HCT116 (cell line): Measurements from ENCODE around the gene ZNRF3. TPM values are rescaled to one million over a fixed set of nuclear protein-coding genes. Genes with fewer than 3 reads are reported as not detected.

ENCODE experiments used
- ATAC-seq: fragments of 200-7000 bp; cut with Tn5 transposase; 2 replicates; pipeline ENCODE4 v1.9.1; 2020; ENCODE audit warnings: mild to moderate bottlenecking, moderate library complexity
- BruUV-seq: library from RNA; stranded (reverse); fragments of 400-500 nt; replicated peaks from 2 replicates; lab custom pipeline; 2021; lab: Mats Ljungman, UMichigan
- CTCF ChIA-PET: fragments of 300-600 bp; sonication (Branson Sonifier 250); formaldehyde crosslinking; loops from one replicate; lab custom pipeline; 2021; ENCODE audit warnings: antibody characterized with exemption; lab: Charles Lee
- POLR2A ChIA-PET: fragments of 300-600, 350-600 bp; sonication (Branson Sonifier 250); formaldehyde crosslinking; loops from one replicate; lab custom pipeline; 2021; ENCODE audit warnings: antibody characterized with exemption; lab: Charles Lee
- RAD21 ChIA-PET, 2 experiments: fragments of 300-600 bp; sonication (Branson Sonifier 250); formaldehyde crosslinking; loops; one replicate each; lab custom pipeline; 2023; ENCODE audit warnings: low total read pairs in 2 of 2; ENCODE audit not compliant: uncharacterized antibody in 2 of 2, unreplicated experiment in 2 of 2, low non-redundant PET in 1 of 2; lab: Charles Lee
- DNase-seq: peaks from one replicate; pipeline ENCODE4 v3.0.0-alpha.2; 2010; ENCODE audit warnings: low read depth, low spot score
- H2AFZ ChIP-seq: fragments of 200-600 bp; shearing (Covaris generic), sonication (generic); 2 replicates; pipeline ENCODE4 v1.6.1; 2017; ENCODE audit warnings: low read depth, mixed run types, mixed read lengths, antibody characterized with exemption, low read length; ENCODE audit not compliant: poor library complexity, severe bottlenecking
- H3K27ac ChIP-seq: 2 replicates; pipeline ENCODE4 v1.5.1; 2012; ENCODE audit warnings: low read depth, low read length
- H3K27me3 ChIP-seq: fragments of 200-600 bp; sonication (generic); 2 replicates; pipeline ENCODE4 v1.6.1; 2016; ENCODE audit warnings: mixed run types, low read length, mixed read lengths; ENCODE audit not compliant: insufficient read depth
- H3K36me3 ChIP-seq, 2 experiments: fragments of 200-500 bp in 1 of 2; fragments of 200-600 bp in 1 of 2; sonication (Bioruptor generic) in 1 of 2; sonication (generic) in 1 of 2; 2 replicates each; pipeline versions ENCODE4 v1.5.1 to v1.6.1; 2014 to 2016; ENCODE audit warnings: low read length in 2 of 2, inconsistent platforms in 1 of 2, mixed read lengths in 1 of 2, mixed run types in 1 of 2; ENCODE audit not compliant: insufficient read depth in 2 of 2, control insufficient read depth in 1 of 2
- H3K4me1 ChIP-seq, 2 experiments: fragments of 200-600 bp in 1 of 2; sonication (generic) in 1 of 2; 2 replicates each; pipeline versions ENCODE4 v1.5.1 to v1.6.1; 2012 to 2017; ENCODE audit warnings: low read length in 2 of 2, inconsistent platforms in 1 of 2, mild to moderate bottlenecking in 1 of 2, mixed read lengths in 1 of 2, mixed run types in 1 of 2, moderate library complexity in 1 of 2; ENCODE audit not compliant: insufficient read depth in 2 of 2, control insufficient read depth in 1 of 2
- H3K4me2 ChIP-seq: fragments of 200-600 bp; sonication (generic); 2 replicates; pipeline ENCODE4 v1.6.1; 2017; ENCODE audit warnings: mixed run types, low read length, mixed read lengths
- H3K4me3 ChIP-seq, 2 experiments: fragments of 200-600 bp in 1 of 2; sonication (generic) in 1 of 2; replicated peaks in 1 of 2; 2 replicates each; pipeline ENCODE4 v1.5.1; 2011 to 2016; ENCODE audit warnings: low read length in 2 of 2, control low read depth in 1 of 2, low read depth in 1 of 2, mild to moderate bottlenecking in 1 of 2, mixed read lengths in 1 of 2, mixed run types in 1 of 2
- H3K79me2 ChIP-seq: fragments of 200-600 bp; sonication (generic); 2 replicates; pipeline ENCODE4 v1.6.1; 2017; ENCODE audit warnings: mild to moderate bottlenecking, mixed run types, low read length, moderate library complexity, mixed read lengths; ENCODE audit not compliant: insufficient read depth
- H3K9ac ChIP-seq: fragments of 200-600 bp; sonication (generic); 2 replicates; pipeline ENCODE4 v1.6.1; 2016; ENCODE audit warnings: low read length, mixed read lengths
- H3K9me2 ChIP-seq: fragments of 200-600 bp; sonication (generic), shearing (Covaris generic); 2 replicates; pipeline ENCODE4 v1.6.1; 2017; ENCODE audit warnings: mixed run types, mild to moderate bottlenecking, moderate library complexity; ENCODE audit not compliant: insufficient read depth
- H3K9me3 ChIP-seq, 2 experiments: fragments of 200-500 bp in 1 of 2; fragments of 200-600 bp in 1 of 2; sonication (Bioruptor generic) in 1 of 2; sonication (generic) in 1 of 2; 2 replicates each; pipeline ENCODE4 v1.6.1; 2014 to 2017; ENCODE audit warnings: low read length in 2 of 2, mixed read lengths in 2 of 2, inconsistent platforms in 1 of 2, low read depth in 1 of 2, mild to moderate bottlenecking in 1 of 2, mixed run types in 1 of 2, moderate library complexity in 1 of 2; ENCODE audit not compliant: control insufficient read depth in 1 of 2, insufficient read depth in 1 of 2
- H4K20me1 ChIP-seq: fragments of 200-600 bp; sonication (generic), shearing (Covaris generic); 2 replicates; pipeline ENCODE4 v1.6.1; 2017; ENCODE audit warnings: mixed run types, mild to moderate bottlenecking, moderate library complexity; ENCODE audit not compliant: insufficient read depth
- CEBPB ChIP-seq: IDR thresholded peaks from 2 replicates; pipeline ENCODE4 v1.6.1; 2012; ENCODE audit warnings: low read depth
- EGR1 ChIP-seq: IDR thresholded peaks from 2 replicates; pipeline ENCODE4 v1.6.1; 2012; ENCODE audit warnings: low read depth
- EZH2 ChIP-seq: fragments of 200-600 bp; sonication (generic); IDR thresholded peaks from 2 replicates; pipeline ENCODE4 v1.6.1; 2017; ENCODE audit warnings: antibody characterized with exemption, mixed run types
- EZH2phosphoT487 ChIP-seq: fragments of 200-600 bp; IDR thresholded peaks from 2 replicates; pipeline ENCODE4 v1.6.1; 2018; ENCODE audit warnings: antibody characterized with exemption, borderline replicate concordance
- FOSL1 ChIP-seq: IDR thresholded peaks from 2 replicates; pipeline ENCODE4 v1.6.1; 2012; ENCODE audit warnings: low read depth
- JUND ChIP-seq: IDR thresholded peaks from 2 replicates; pipeline ENCODE4 v1.6.1; 2012
- POLR2A ChIP-seq: IDR thresholded peaks from 2 replicates; pipeline ENCODE4 v1.7.0; 2011; ENCODE audit warnings: borderline replicate concordance; ENCODE audit not compliant: insufficient read depth, insufficient read length; ENCODE audit errors: extremely low read depth
- RAD21 ChIP-seq: IDR thresholded peaks from 2 replicates; pipeline ENCODE4 v1.6.1; 2012; ENCODE audit warnings: low read depth, mild to moderate bottlenecking
- SRF ChIP-seq: IDR thresholded peaks from 2 replicates; pipeline ENCODE4 v1.6.1; 2012; ENCODE audit warnings: low read depth
- TCF7L2 ChIP-seq: IDR thresholded peaks from 2 replicates; pipeline ENCODE4 v1.7.0; 2011; ENCODE audit warnings: borderline replicate concordance, inconsistent platforms; ENCODE audit not compliant: insufficient read depth, insufficient read length; ENCODE audit errors: extremely low read depth
- YY1 ChIP-seq: IDR thresholded peaks from 2 replicates; pipeline ENCODE4 v1.6.1; 2011; ENCODE audit warnings: low read length, low read depth, moderate library complexity, mild to moderate bottlenecking; ENCODE audit not compliant: insufficient replicate concordance; ENCODE audit errors: extremely low read depth
- ZNF274 ChIP-seq: fragments of 200-500 bp; sonication (Bioruptor generic); IDR thresholded peaks from 2 replicates; pipeline ENCODE4 v1.6.1; 2014; ENCODE audit warnings: mild to moderate bottlenecking, low read depth, low read length, inconsistent platforms
- intact Hi-C: fragments of 100-400 bp; cut with micrococcal nuclease; formaldehyde crosslinking; loops from 2 replicates; pipeline ENCODE4 v1.10.0; 2022
- total RNA-seq: library from RNA; stranded (reverse); gene quantifications from one replicate; pipeline ENCODE4 v1.2.1, GENCODE V29; 2021; ENCODE audit not compliant: unreplicated experiment
- TF ChIP-seq, protein P1 (sequence below): IDR thresholded peaks from 2 replicates; pipeline ENCODE4 v1.6.1; 2011; ENCODE audit warnings: mild to moderate bottlenecking, low read length, moderate library complexity; ENCODE audit not compliant: insufficient replicate concordance; ENCODE audit errors: extremely low read depth
- TF ChIP-seq, protein P2 (sequence below): IDR thresholded peaks from 2 replicates; pipeline ENCODE4 v1.6.1; 2012
- TF ChIP-seq, protein P3 (sequence below), 3 experiments: fragments of 200-600 bp in 1 of 3; sonication (generic) in 1 of 3; IDR thresholded peaks in 2 of 3; conservative IDR thresholded peaks in 1 of 3; 2 replicates each; pipeline ENCODE4 v1.5.1; 2012 to 2017; ENCODE audit warnings: low read depth in 2 of 3, low read length in 2 of 3, antibody characterized with exemption in 1 of 3, borderline replicate concordance in 1 of 3, control low read depth in 1 of 3, mild to moderate bottlenecking in 1 of 3, mixed read lengths in 1 of 3, mixed run types in 1 of 3, moderate library complexity in 1 of 3; ENCODE audit not compliant: insufficient read depth in 1 of 3
- TF ChIP-seq, protein P4 (sequence below): IDR thresholded peaks from 2 replicates; pipeline ENCODE4 v1.6.1; 2012

Gene ZNRF3
- total RNA-seq, 1 experiment from 2014 or later, result 12.2 TPM

DNA sequence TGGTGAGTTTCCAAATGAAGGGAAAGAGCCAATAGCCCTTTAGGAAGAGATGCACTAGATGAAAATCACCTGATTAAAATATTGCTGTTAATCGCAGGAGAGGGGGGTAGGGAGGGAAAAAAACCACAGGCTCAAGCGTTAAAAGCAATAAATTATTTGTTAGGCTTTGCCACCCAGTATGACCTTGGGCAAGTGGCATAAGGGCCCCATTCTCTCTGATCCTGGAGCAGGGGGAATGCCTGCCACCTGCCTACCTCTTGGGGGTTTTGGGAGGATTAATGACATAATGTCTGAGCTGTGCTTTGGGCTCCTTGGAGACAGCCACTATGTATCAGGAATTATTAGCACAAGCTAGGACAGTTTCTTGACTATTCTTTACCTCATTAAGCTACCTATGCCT, 80.0 kb downstream of the ZNRF3 start:
- ChIA-PET POLR2A (no interaction called here), RAD21 (no interaction called here), CTCF (no interaction called here)
- Histone ChIP-seq H3K9me3 (no peaks in the 10 kb centered on the region), H2AFZ (no peak overlapping the region), H3K27ac (no peak overlapping the region), H3K4me1 (no peaks in the 10 kb centered on the region), H3K9ac (no peak overlapping the region), H3K4me3 (no peak overlapping the region), H3K79me2 (peaks cover 32% of the 10 kb centered on the region), H3K4me2 (no peak overlapping the region), H3K27me3 (no peaks in the 10 kb centered on the region), H3K36me3 (peaks cover 0 to 3% of the 10 kb centered on the region in 2 experiments; a peak in 1 of 4 replicates), H4K20me1 (no peaks in the 10 kb centered on the region), H3K9me2 (no peaks in the 10 kb centered on the region)
- no peak for TF ChIP-seq ZNF274
- TF ChIP-seq SRF, result no peak
- no peak for TF ChIP-seq EZH2
- no peak for TF ChIP-seq RAD21
- no peak for TF ChIP-seq EZH2phosphoT487
- TF ChIP-seq, protein P1, sequence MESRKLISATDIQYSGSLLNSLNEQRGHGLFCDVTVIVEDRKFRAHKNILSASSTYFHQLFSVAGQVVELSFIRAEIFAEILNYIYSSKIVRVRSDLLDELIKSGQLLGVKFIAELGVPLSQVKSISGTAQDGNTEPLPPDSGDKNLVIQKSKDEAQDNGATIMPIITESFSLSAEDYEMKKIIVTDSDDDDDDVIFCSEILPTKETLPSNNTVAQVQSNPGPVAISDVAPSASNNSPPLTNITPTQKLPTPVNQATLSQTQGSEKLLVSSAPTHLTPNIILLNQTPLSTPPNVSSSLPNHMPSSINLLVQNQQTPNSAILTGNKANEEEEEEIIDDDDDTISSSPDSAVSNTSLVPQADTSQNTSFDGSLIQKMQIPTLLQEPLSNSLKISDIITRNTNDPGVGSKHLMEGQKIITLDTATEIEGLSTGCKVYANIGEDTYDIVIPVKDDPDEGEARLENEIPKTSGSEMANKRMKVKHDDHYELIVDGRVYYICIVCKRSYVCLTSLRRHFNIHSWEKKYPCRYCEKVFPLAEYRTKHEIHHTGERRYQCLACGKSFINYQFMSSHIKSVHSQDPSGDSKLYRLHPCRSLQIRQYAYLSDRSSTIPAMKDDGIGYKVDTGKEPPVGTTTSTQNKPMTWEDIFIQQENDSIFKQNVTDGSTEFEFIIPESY, result no peak
- TF ChIP-seq, protein P2, sequence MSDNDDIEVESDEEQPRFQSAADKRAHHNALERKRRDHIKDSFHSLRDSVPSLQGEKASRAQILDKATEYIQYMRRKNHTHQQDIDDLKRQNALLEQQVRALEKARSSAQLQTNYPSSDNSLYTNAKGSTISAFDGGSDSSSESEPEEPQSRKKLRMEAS, result no peak
- TF ChIP-seq FOSL1, result no peak
- no peak for TF ChIP-seq POLR2A
- no peak for TF ChIP-seq EGR1
- TF ChIP-seq, protein P3, sequence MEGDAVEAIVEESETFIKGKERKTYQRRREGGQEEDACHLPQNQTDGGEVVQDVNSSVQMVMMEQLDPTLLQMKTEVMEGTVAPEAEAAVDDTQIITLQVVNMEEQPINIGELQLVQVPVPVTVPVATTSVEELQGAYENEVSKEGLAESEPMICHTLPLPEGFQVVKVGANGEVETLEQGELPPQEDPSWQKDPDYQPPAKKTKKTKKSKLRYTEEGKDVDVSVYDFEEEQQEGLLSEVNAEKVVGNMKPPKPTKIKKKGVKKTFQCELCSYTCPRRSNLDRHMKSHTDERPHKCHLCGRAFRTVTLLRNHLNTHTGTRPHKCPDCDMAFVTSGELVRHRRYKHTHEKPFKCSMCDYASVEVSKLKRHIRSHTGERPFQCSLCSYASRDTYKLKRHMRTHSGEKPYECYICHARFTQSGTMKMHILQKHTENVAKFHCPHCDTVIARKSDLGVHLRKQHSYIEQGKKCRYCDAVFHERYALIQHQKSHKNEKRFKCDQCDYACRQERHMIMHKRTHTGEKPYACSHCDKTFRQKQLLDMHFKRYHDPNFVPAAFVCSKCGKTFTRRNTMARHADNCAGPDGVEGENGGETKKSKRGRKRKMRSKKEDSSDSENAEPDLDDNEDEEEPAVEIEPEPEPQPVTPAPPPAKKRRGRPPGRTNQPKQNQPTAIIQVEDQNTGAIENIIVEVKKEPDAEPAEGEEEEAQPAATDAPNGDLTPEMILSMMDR (IDR thresholded peaks at IDR 0.05 in 2 of 3, conservative IDR thresholded peaks at IDR 0.05 in 1 of 3; ENCODE audit: borderline replicate concordance in 1 of 3, insufficient read depth in 1 of 3, low read depth in 2 of 3, low read length in 2 of 3), result no peak
- TF ChIP-seq YY1, result no peak
- TF ChIP-seq TCF7L2, result no peak
- no peak for TF ChIP-seq JUND
- TF ChIP-seq CEBPB, result no peak
- TF ChIP-seq, protein P4, sequence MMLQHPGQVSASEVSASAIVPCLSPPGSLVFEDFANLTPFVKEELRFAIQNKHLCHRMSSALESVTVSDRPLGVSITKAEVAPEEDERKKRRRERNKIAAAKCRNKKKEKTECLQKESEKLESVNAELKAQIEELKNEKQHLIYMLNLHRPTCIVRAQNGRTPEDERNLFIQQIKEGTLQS, result no peak
- intact Hi-C loops, result no loop called here
- ATAC-seq, result no peak
- DNase-seq, result no peak
- no TSS peak for BruUV-seq
